HCT116 (cell line): Measurements from ENCODE around the gene NOTCH1. TPM values are rescaled to one million over a fixed set of nuclear protein-coding genes. Genes with fewer than 3 reads are reported as not detected.

ENCODE experiments used
- ATAC-seq: fragments of 200-7000 bp; cut with Tn5 transposase; 2 replicates; pipeline ENCODE4 v1.9.1; 2020; ENCODE audit warnings: mild to moderate bottlenecking, moderate library complexity
- BruUV-seq: library from RNA; stranded (reverse); fragments of 400-500 nt; replicated peaks from 2 replicates; lab custom pipeline; 2021; lab: Mats Ljungman, UMichigan
- CTCF ChIA-PET: fragments of 300-600 bp; sonication (Branson Sonifier 250); formaldehyde crosslinking; loops from one replicate; lab custom pipeline; 2021; ENCODE audit warnings: antibody characterized with exemption; lab: Charles Lee
- POLR2A ChIA-PET: fragments of 300-600, 350-600 bp; sonication (Branson Sonifier 250); formaldehyde crosslinking; loops from one replicate; lab custom pipeline; 2021; ENCODE audit warnings: antibody characterized with exemption; lab: Charles Lee
- RAD21 ChIA-PET, 2 experiments: fragments of 300-600 bp; sonication (Branson Sonifier 250); formaldehyde crosslinking; loops; one replicate each; lab custom pipeline; 2023; ENCODE audit warnings: low total read pairs in 2 of 2; ENCODE audit not compliant: uncharacterized antibody in 2 of 2, unreplicated experiment in 2 of 2, low non-redundant PET in 1 of 2; lab: Charles Lee
- DNase-seq: peaks from one replicate; pipeline ENCODE4 v3.0.0-alpha.2; 2010; ENCODE audit warnings: low read depth, low spot score
- H2AFZ ChIP-seq: fragments of 200-600 bp; shearing (Covaris generic), sonication (generic); 2 replicates; pipeline ENCODE4 v1.6.1; 2017; ENCODE audit warnings: low read depth, mixed run types, mixed read lengths, antibody characterized with exemption, low read length; ENCODE audit not compliant: poor library complexity, severe bottlenecking
- H3K27ac ChIP-seq: 2 replicates; pipeline ENCODE4 v1.5.1; 2012; ENCODE audit warnings: low read depth, low read length
- H3K27me3 ChIP-seq: fragments of 200-600 bp; sonication (generic); 2 replicates; pipeline ENCODE4 v1.6.1; 2016; ENCODE audit warnings: mixed run types, low read length, mixed read lengths; ENCODE audit not compliant: insufficient read depth
- H3K36me3 ChIP-seq, 2 experiments: fragments of 200-500 bp in 1 of 2; fragments of 200-600 bp in 1 of 2; sonication (Bioruptor generic) in 1 of 2; sonication (generic) in 1 of 2; 2 replicates each; pipeline versions ENCODE4 v1.5.1 to v1.6.1; 2014 to 2016; ENCODE audit warnings: low read length in 2 of 2, inconsistent platforms in 1 of 2, mixed read lengths in 1 of 2, mixed run types in 1 of 2; ENCODE audit not compliant: insufficient read depth in 2 of 2, control insufficient read depth in 1 of 2
- H3K4me1 ChIP-seq, 2 experiments: fragments of 200-600 bp in 1 of 2; sonication (generic) in 1 of 2; 2 replicates each; pipeline versions ENCODE4 v1.5.1 to v1.6.1; 2012 to 2017; ENCODE audit warnings: low read length in 2 of 2, inconsistent platforms in 1 of 2, mild to moderate bottlenecking in 1 of 2, mixed read lengths in 1 of 2, mixed run types in 1 of 2, moderate library complexity in 1 of 2; ENCODE audit not compliant: insufficient read depth in 2 of 2, control insufficient read depth in 1 of 2
- H3K4me2 ChIP-seq: fragments of 200-600 bp; sonication (generic); 2 replicates; pipeline ENCODE4 v1.6.1; 2017; ENCODE audit warnings: mixed run types, low read length, mixed read lengths
- H3K4me3 ChIP-seq, 2 experiments: fragments of 200-600 bp in 1 of 2; sonication (generic) in 1 of 2; replicated peaks in 1 of 2; 2 replicates each; pipeline ENCODE4 v1.5.1; 2011 to 2016; ENCODE audit warnings: low read length in 2 of 2, control low read depth in 1 of 2, low read depth in 1 of 2, mild to moderate bottlenecking in 1 of 2, mixed read lengths in 1 of 2, mixed run types in 1 of 2
- H3K79me2 ChIP-seq: fragments of 200-600 bp; sonication (generic); 2 replicates; pipeline ENCODE4 v1.6.1; 2017; ENCODE audit warnings: mild to moderate bottlenecking, mixed run types, low read length, moderate library complexity, mixed read lengths; ENCODE audit not compliant: insufficient read depth
- H3K9ac ChIP-seq: fragments of 200-600 bp; sonication (generic); 2 replicates; pipeline ENCODE4 v1.6.1; 2016; ENCODE audit warnings: low read length, mixed read lengths
- H3K9me2 ChIP-seq: fragments of 200-600 bp; sonication (generic), shearing (Covaris generic); 2 replicates; pipeline ENCODE4 v1.6.1; 2017; ENCODE audit warnings: mixed run types, mild to moderate bottlenecking, moderate library complexity; ENCODE audit not compliant: insufficient read depth
- H3K9me3 ChIP-seq, 2 experiments: fragments of 200-500 bp in 1 of 2; fragments of 200-600 bp in 1 of 2; sonication (Bioruptor generic) in 1 of 2; sonication (generic) in 1 of 2; 2 replicates each; pipeline ENCODE4 v1.6.1; 2014 to 2017; ENCODE audit warnings: low read length in 2 of 2, mixed read lengths in 2 of 2, inconsistent platforms in 1 of 2, low read depth in 1 of 2, mild to moderate bottlenecking in 1 of 2, mixed run types in 1 of 2, moderate library complexity in 1 of 2; ENCODE audit not compliant: control insufficient read depth in 1 of 2, insufficient read depth in 1 of 2
- H4K20me1 ChIP-seq: fragments of 200-600 bp; sonication (generic), shearing (Covaris generic); 2 replicates; pipeline ENCODE4 v1.6.1; 2017; ENCODE audit warnings: mixed run types, mild to moderate bottlenecking, moderate library complexity; ENCODE audit not compliant: insufficient read depth
- CEBPB ChIP-seq: IDR thresholded peaks from 2 replicates; pipeline ENCODE4 v1.6.1; 2012; ENCODE audit warnings: low read depth
- ELF1 ChIP-seq: IDR thresholded peaks from 2 replicates; pipeline ENCODE4 v1.6.1; 2012; ENCODE audit warnings: low read depth, borderline replicate concordance
- POLR2AphosphoS5 ChIP-seq: IDR thresholded peaks from 2 replicates; pipeline ENCODE4 v1.6.1; 2011; ENCODE audit warnings: mild to moderate bottlenecking, low read depth, low read length, moderate library complexity
- REST ChIP-seq: IDR thresholded peaks from 2 replicates; pipeline ENCODE4 v1.6.1; 2012; ENCODE audit warnings: low read depth
- SIN3A ChIP-seq: IDR thresholded peaks from 2 replicates; pipeline ENCODE4 v1.6.1; 2012; ENCODE audit warnings: low read depth
- SRF ChIP-seq: IDR thresholded peaks from 2 replicates; pipeline ENCODE4 v1.6.1; 2012; ENCODE audit warnings: low read depth
- ZFX ChIP-seq: fragments of 450-650 bp; IDR thresholded peaks from 2 replicates; pipeline ENCODE4 v1.6.1; 2017
- ZNF274 ChIP-seq: fragments of 200-500 bp; sonication (Bioruptor generic); IDR thresholded peaks from 2 replicates; pipeline ENCODE4 v1.6.1; 2014; ENCODE audit warnings: mild to moderate bottlenecking, low read depth, low read length, inconsistent platforms
- intact Hi-C: fragments of 100-400 bp; cut with micrococcal nuclease; formaldehyde crosslinking; loops from 2 replicates; pipeline ENCODE4 v1.10.0; 2022
- total RNA-seq: library from RNA; stranded (reverse); gene quantifications from one replicate; pipeline ENCODE4 v1.2.1, GENCODE V29; 2021; ENCODE audit not compliant: unreplicated experiment

Gene NOTCH1
- total RNA-seq, 1 experiment from 2014 or later = 36.2 TPM

GRCh38 chr9:136519263-136520052, 26.4 kb downstream of the NOTCH1 start:
- no peaks in the 10 kb centered on the region for H3K4me1 ChIP-seq
- no peaks in the 10 kb centered on the region for H3K9me2 ChIP-seq
- RAD21 ChIA-PET = no interaction called here
- CTCF ChIA-PET = no interaction called here
- no peak overlapping the region for H3K27ac ChIP-seq
- intact Hi-C loops = no loop called here
- H3K79me2 ChIP-seq = peaks cover 3% of the 10 kb centered on the region; the same call in 1 of the 2 replicates
- no peak overlapping the region for H3K9ac ChIP-seq
- no peak overlapping the region for H3K4me2 ChIP-seq
- BruUV-seq = no TSS peak
- POLR2A ChIA-PET = no interaction called here
- TF ChIP-seq REST = no peak
- TF ChIP-seq ZNF274 = no peak
- TF ChIP-seq ELF1 = no peak
- TF ChIP-seq SIN3A = no peak
- TF ChIP-seq CEBPB = no peak
- TF ChIP-seq ZFX = no peak
- no peak for TF ChIP-seq POLR2AphosphoS5
- no peak for TF ChIP-seq SRF
- no peak for ATAC-seq
- no peaks in the 10 kb centered on the region for H3K9me3 ChIP-seq
- H3K27me3 ChIP-seq = no peaks in the 10 kb centered on the region
- H2AFZ ChIP-seq = no peak overlapping the region
- no peak overlapping the region for H3K4me3 ChIP-seq
- no peaks in the 10 kb centered on the region for H4K20me1 ChIP-seq
- H3K36me3 ChIP-seq = peaks cover 2 to 14% of the 10 kb centered on the region in 2 experiments; a peak in 2 of 4 replicates
- DNase-seq = no peak
